Keratinocyte (primary cell): ENCODE measurements around the gene CCDC18.

ENCODE experiments used
- CTCF ChIP-seq, 3 experiments: IDR thresholded peaks in 1 of 3; conservative IDR thresholded peaks in 1 of 3; optimal IDR thresholded peaks in 1 of 3; 2 replicates in 2 of 3; 3 replicates in 1 of 3; pipeline versions ENCODE3 to v1.5.1; 2011; ENCODE audit warnings: low read length in 3 of 3, mild to moderate bottlenecking in 3 of 3, moderate library complexity in 2 of 3, control low read depth in 1 of 3, inconsistent platforms in 1 of 3; ENCODE audit not compliant: insufficient read depth in 2 of 3; ENCODE audit errors: extremely low read depth in 1 of 3
- EZH2 ChIP-seq: IDR thresholded peaks from one replicate; pipeline ENCODE4 v1.6.1; 2012; ENCODE audit warnings: inconsistent platforms, mild to moderate bottlenecking, low read length, moderate library complexity

GRCh38 chr1:93151474-93151873 lies 29.1 kb upstream of the CCDC18 start:
- TF ChIP-seq CTCF (optimal IDR thresholded peaks at IDR 0.05 in 1 of 3, IDR thresholded peaks at IDR 0.05 in 1 of 3, conservative IDR thresholded peaks at IDR 0.05 in 1 of 3; ENCODE audit: extremely low read depth in 1 of 3, insufficient read depth in 2 of 3, low read length in 3 of 3) (no peak), EZH2 (no peak)
